Thyroid gland (tissue), 4 donors: Measurements from ENCODE around the gene FMR1NB. TPM values are rescaled to one million over a fixed set of nuclear protein-coding genes. Genes with fewer than 3 reads are reported as not detected.
A peak's percentile ranks its signal among the peaks of the same experiment; 100 is the strongest.

ENCODE experiments used
- DNase-seq, 2 donors: peaks; one replicate each; pipeline ENCODE4 v3.0.0-alpha.2; 2019
- H3K27ac ChIP-seq, 3 donors: fragments of 200-600 bp; sonication (generic); 1 replicate in 2 of 3; 2 replicates in 1 of 3; pipeline ENCODE4 v1.5.1; 2016 to 2019; ENCODE audit warnings: mild to moderate bottlenecking in 1 of 3, moderate library complexity in 1 of 3
- H3K27me3 ChIP-seq: fragments of 200-600 bp; sonication (generic); one replicate; pipeline ENCODE4 v1.5.1; 2019
- H3K36me3 ChIP-seq, 2 donors: fragments of 200-600 bp; sonication (generic); one replicate each; pipeline ENCODE4 v1.5.1; 2016 to 2019
- H3K4me1 ChIP-seq, 2 donors: fragments of 200-600 bp; sonication (generic); one replicate each; pipeline ENCODE4 v1.5.1; 2017 to 2019
- H3K4me3 ChIP-seq, 3 donors: fragments of 200-600 bp; sonication (generic); replicated peaks in 1 of 3; 1 replicate in 2 of 3; 2 replicates in 1 of 3; pipeline ENCODE4 v1.5.1; 2016; ENCODE audit warnings: mild to moderate bottlenecking in 1 of 3
- H3K9me3 ChIP-seq: fragments of 200-600 bp; sonication (generic); one replicate; pipeline ENCODE4 v1.5.1; 2017
- CTCF ChIP-seq, 6 experiments: fragments of 200-600 bp in 3 of 6; fragments of 450-650 bp in 3 of 6; sonication (generic) in 3 of 6; IDR thresholded peaks; one replicate each; pipeline ENCODE4 v1.5.1; 2016 to 2019; ENCODE audit warnings: antibody characterized with exemption in 6 of 6, mild to moderate bottlenecking in 2 of 6, inconsistent platforms in 1 of 6, moderate library complexity in 1 of 6
- POLR2A ChIP-seq, 2 donors: fragments of 450-650 bp; IDR thresholded peaks; one replicate each; pipeline ENCODE4 v1.6.1; 2017; ENCODE audit warnings: antibody characterized with exemption in 2 of 2, mild to moderate bottlenecking in 2 of 2, moderate library complexity in 1 of 2
- WGBS, 2 donors: methylation state at CpG; one replicate each; pipeline ENCODE4 v1.1.5; 2017; 5-methylcytosine and 5-hydroxymethylcytosine counted together
- intact Hi-C: fragments of 100-400 bp; cut with DNase I; formaldehyde crosslinking; loops from one replicate; pipeline ENCODE4 v1.15.1; 2023
- total RNA-seq, 4 donors: library from RNA; depleted of rRNA; stranded (reverse); fragments of >200 nt; gene quantifications; one replicate each; pipeline ENCODE4 v1.2.3, GENCODE V29; 2016

FMR1NB gene
- total RNA-seq, 4 donors from 2014 or later = 0.67 TPM; not detected in 3

DNA sequence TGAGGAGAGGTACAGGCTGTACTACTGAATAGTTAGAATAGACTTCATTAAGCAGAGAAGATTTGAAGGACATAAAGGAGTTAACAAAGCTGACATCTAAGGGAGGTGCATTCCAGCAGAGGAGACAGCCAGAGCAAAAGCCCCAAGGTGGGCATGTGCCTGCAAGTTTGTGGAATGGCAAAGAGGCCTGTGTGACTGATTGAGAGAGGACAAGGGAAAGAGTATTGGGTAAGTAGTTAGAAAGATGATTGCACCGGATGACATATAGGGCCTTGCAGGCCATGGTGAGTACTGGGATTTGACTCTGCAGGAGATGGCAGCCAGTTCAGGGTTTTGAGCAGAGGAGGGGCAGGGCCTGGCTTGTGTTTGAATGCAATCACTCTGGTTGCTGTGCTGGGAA is 55.9 kb downstream of the FMR1NB start:
- TF ChIP-seq CTCF (IDR thresholded peaks at IDR 0.05) (no peak), POLR2A (IDR thresholded peaks at IDR 0.05) (no peak)
- H3K4me1 ChIP-seq = no peaks in the 10 kb centered on the region
- no peaks in the 10 kb centered on the region for H3K36me3 ChIP-seq
- 89 to 95% methylated on average over 1 of the region's 1 CpG for WGBS, 2 donors
- no peaks in the 10 kb centered on the region for H3K9me3 ChIP-seq
- H3K27me3 ChIP-seq = no peaks in the 10 kb centered on the region
- no peak for DNase-seq
- intact Hi-C loops = no loop called here
- no peak overlapping the region for H3K27ac ChIP-seq
- no peak overlapping the region for H3K4me3 ChIP-seq

GRCh38 chrX:148043271-148043855 is 62.2 kb downstream of the FMR1NB start:
- TF ChIP-seq CTCF (IDR thresholded peaks at IDR 0.05) (no peak), POLR2A (IDR thresholded peaks at IDR 0.05) (no peak)
- intact Hi-C loops = no loop called here
- WGBS, 2 donors = 100% methylated on average over 1 of the region's 2 CpGs; no CpG with 5 or more reads in 1 of the 2 donors
- Histone ChIP-seq H3K27ac (no peak overlapping the region), H3K27me3 (no peaks in the 10 kb centered on the region), H3K4me3 (no peak overlapping the region), H3K36me3 (no peaks in the 10 kb centered on the region), H3K9me3 (no peaks in the 10 kb centered on the region), H3K4me1 (no peaks in the 10 kb centered on the region)
- no peak for DNase-seq

- 85 to 86% methylated on average over 4 of the region's 4 CpGs for WGBS, 2 donors
- DNase-seq = no peak
- intact Hi-C loops = no loop called here
- no peak overlapping the region for H3K27ac ChIP-seq
- H3K36me3 ChIP-seq = no peaks in the 10 kb centered on the region
- TF ChIP-seq POLR2A (IDR thresholded peaks at IDR 0.05) (no peak), CTCF (IDR thresholded peaks at IDR 0.05) (no peak)
- no peaks in the 10 kb centered on the region for H3K4me1 ChIP-seq
- H3K27me3 ChIP-seq = no peaks in the 10 kb centered on the region
- no peaks in the 10 kb centered on the region for H3K9me3 ChIP-seq
- no peak overlapping the region for H3K4me3 ChIP-seq
Measured at GRCh38 chrX:148047200-148047599, 66.1 kb downstream of the FMR1NB start.

GRCh38 chrX:148049441-148049840 is 68.3 kb downstream of the FMR1NB start:
- Histone ChIP-seq H3K4me3 (no peak overlapping the region), H3K9me3 (no peaks in the 10 kb centered on the region), H3K27ac (no peak overlapping the region), H3K27me3 (no peaks in the 10 kb centered on the region), H3K36me3 (no peaks in the 10 kb centered on the region), H3K4me1 (no peaks in the 10 kb centered on the region)
- intact Hi-C loops = no loop called here
- WGBS, 2 donors = 32 to 33% methylated on average over 4 of the region's 4 CpGs
- TF ChIP-seq CTCF (IDR thresholded peaks at IDR 0.05) (peak in 4 of 6 experiments; percentile 17 to 52 (median 48)), POLR2A (IDR thresholded peaks at IDR 0.05) (no peak)
- DNase-seq = no peak

DNA sequence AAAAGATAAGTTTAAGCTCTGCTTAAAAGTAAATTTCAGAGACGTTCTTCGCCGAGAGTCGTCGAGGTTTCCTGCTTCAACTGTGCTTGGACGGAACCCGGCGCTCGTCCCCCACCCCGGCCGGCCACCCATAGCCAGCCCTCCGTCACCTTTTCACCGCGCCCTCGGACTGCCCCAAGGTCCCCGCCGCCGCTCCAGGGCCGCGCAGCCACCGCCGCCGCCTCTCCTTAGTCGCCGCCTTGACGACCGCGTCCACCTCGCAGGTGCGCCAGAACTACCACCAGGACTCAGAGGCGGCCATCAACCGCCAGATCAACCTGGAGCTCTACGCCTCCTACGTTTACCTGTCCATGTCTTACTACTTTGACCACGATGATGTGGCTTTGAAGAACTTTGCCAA is 70.8 kb downstream of the FMR1NB start:
- no peak for DNase-seq
- WGBS, 2 donors = 88 to 93% methylated on average over 35 of the region's 35 CpGs
- intact Hi-C loops = no loop called here

More for the DNA sequence above, 70.8 kb downstream of the FMR1NB start:
- H3K4me3 ChIP-seq = no peak overlapping the region
- no peaks in the 10 kb centered on the region for H3K4me1 ChIP-seq
- TF ChIP-seq CTCF (IDR thresholded peaks at IDR 0.05) = no peak
- TF ChIP-seq POLR2A (IDR thresholded peaks at IDR 0.05) = no peak
- no peaks in the 10 kb centered on the region for H3K36me3 ChIP-seq
- no peak overlapping the region for H3K27ac ChIP-seq
- H3K27me3 ChIP-seq = no peaks in the 10 kb centered on the region
- no peaks in the 10 kb centered on the region for H3K9me3 ChIP-seq
